HCT116 (cell line): ENCODE measurements around the gene DNM2. TPM values are rescaled to one million over a fixed set of nuclear protein-coding genes. Genes with fewer than 3 reads are reported as not detected.

ENCODE experiments used
- ATAC-seq: fragments of 200-7000 bp; cut with Tn5 transposase; 2 replicates; pipeline ENCODE4 v1.9.1; 2020; ENCODE audit warnings: mild to moderate bottlenecking, moderate library complexity
- BruUV-seq: library from RNA; stranded (reverse); fragments of 400-500 nt; replicated peaks from 2 replicates; lab custom pipeline; 2021; lab: Mats Ljungman, UMichigan
- CTCF ChIA-PET: fragments of 300-600 bp; sonication (Branson Sonifier 250); formaldehyde crosslinking; loops from one replicate; lab custom pipeline; 2021; ENCODE audit warnings: antibody characterized with exemption; lab: Charles Lee
- POLR2A ChIA-PET: fragments of 300-600, 350-600 bp; sonication (Branson Sonifier 250); formaldehyde crosslinking; loops from one replicate; lab custom pipeline; 2021; ENCODE audit warnings: antibody characterized with exemption; lab: Charles Lee
- RAD21 ChIA-PET, 2 experiments: fragments of 300-600 bp; sonication (Branson Sonifier 250); formaldehyde crosslinking; loops; one replicate each; lab custom pipeline; 2023; ENCODE audit warnings: low total read pairs in 2 of 2; ENCODE audit not compliant: uncharacterized antibody in 2 of 2, unreplicated experiment in 2 of 2, low non-redundant PET in 1 of 2; lab: Charles Lee
- DNase-seq: peaks from one replicate; pipeline ENCODE4 v3.0.0-alpha.2; 2010; ENCODE audit warnings: low read depth, low spot score
- H2AFZ ChIP-seq: fragments of 200-600 bp; shearing (Covaris generic), sonication (generic); 2 replicates; pipeline ENCODE4 v1.6.1; 2017; ENCODE audit warnings: low read depth, mixed run types, mixed read lengths, antibody characterized with exemption, low read length; ENCODE audit not compliant: poor library complexity, severe bottlenecking
- H3K27ac ChIP-seq: 2 replicates; pipeline ENCODE4 v1.5.1; 2012; ENCODE audit warnings: low read depth, low read length
- H3K27me3 ChIP-seq: fragments of 200-600 bp; sonication (generic); 2 replicates; pipeline ENCODE4 v1.6.1; 2016; ENCODE audit warnings: mixed run types, low read length, mixed read lengths; ENCODE audit not compliant: insufficient read depth
- H3K36me3 ChIP-seq, 2 experiments: fragments of 200-500 bp in 1 of 2; fragments of 200-600 bp in 1 of 2; sonication (Bioruptor generic) in 1 of 2; sonication (generic) in 1 of 2; 2 replicates each; pipeline versions ENCODE4 v1.5.1 to v1.6.1; 2014 to 2016; ENCODE audit warnings: low read length in 2 of 2, inconsistent platforms in 1 of 2, mixed read lengths in 1 of 2, mixed run types in 1 of 2; ENCODE audit not compliant: insufficient read depth in 2 of 2, control insufficient read depth in 1 of 2
- H3K4me1 ChIP-seq, 2 experiments: fragments of 200-600 bp in 1 of 2; sonication (generic) in 1 of 2; 2 replicates each; pipeline versions ENCODE4 v1.5.1 to v1.6.1; 2012 to 2017; ENCODE audit warnings: low read length in 2 of 2, inconsistent platforms in 1 of 2, mild to moderate bottlenecking in 1 of 2, mixed read lengths in 1 of 2, mixed run types in 1 of 2, moderate library complexity in 1 of 2; ENCODE audit not compliant: insufficient read depth in 2 of 2, control insufficient read depth in 1 of 2
- H3K4me2 ChIP-seq: fragments of 200-600 bp; sonication (generic); 2 replicates; pipeline ENCODE4 v1.6.1; 2017; ENCODE audit warnings: mixed run types, low read length, mixed read lengths
- H3K4me3 ChIP-seq, 2 experiments: fragments of 200-600 bp in 1 of 2; sonication (generic) in 1 of 2; replicated peaks in 1 of 2; 2 replicates each; pipeline ENCODE4 v1.5.1; 2011 to 2016; ENCODE audit warnings: low read length in 2 of 2, control low read depth in 1 of 2, low read depth in 1 of 2, mild to moderate bottlenecking in 1 of 2, mixed read lengths in 1 of 2, mixed run types in 1 of 2
- H3K79me2 ChIP-seq: fragments of 200-600 bp; sonication (generic); 2 replicates; pipeline ENCODE4 v1.6.1; 2017; ENCODE audit warnings: mild to moderate bottlenecking, mixed run types, low read length, moderate library complexity, mixed read lengths; ENCODE audit not compliant: insufficient read depth
- H3K9ac ChIP-seq: fragments of 200-600 bp; sonication (generic); 2 replicates; pipeline ENCODE4 v1.6.1; 2016; ENCODE audit warnings: low read length, mixed read lengths
- H3K9me2 ChIP-seq: fragments of 200-600 bp; sonication (generic), shearing (Covaris generic); 2 replicates; pipeline ENCODE4 v1.6.1; 2017; ENCODE audit warnings: mixed run types, mild to moderate bottlenecking, moderate library complexity; ENCODE audit not compliant: insufficient read depth
- H3K9me3 ChIP-seq, 2 experiments: fragments of 200-500 bp in 1 of 2; fragments of 200-600 bp in 1 of 2; sonication (Bioruptor generic) in 1 of 2; sonication (generic) in 1 of 2; 2 replicates each; pipeline ENCODE4 v1.6.1; 2014 to 2017; ENCODE audit warnings: low read length in 2 of 2, mixed read lengths in 2 of 2, inconsistent platforms in 1 of 2, low read depth in 1 of 2, mild to moderate bottlenecking in 1 of 2, mixed run types in 1 of 2, moderate library complexity in 1 of 2; ENCODE audit not compliant: control insufficient read depth in 1 of 2, insufficient read depth in 1 of 2
- H4K20me1 ChIP-seq: fragments of 200-600 bp; sonication (generic), shearing (Covaris generic); 2 replicates; pipeline ENCODE4 v1.6.1; 2017; ENCODE audit warnings: mixed run types, mild to moderate bottlenecking, moderate library complexity; ENCODE audit not compliant: insufficient read depth
- ATF3 ChIP-seq: IDR thresholded peaks from 2 replicates; pipeline ENCODE4 v1.6.1; 2012
- CTCF ChIP-seq, 3 experiments: fragments of 200-600 bp in 1 of 3; sonication (generic) in 1 of 3; IDR thresholded peaks in 2 of 3; conservative IDR thresholded peaks in 1 of 3; 2 replicates each; pipeline ENCODE4 v1.5.1; 2012 to 2017; ENCODE audit warnings: low read depth in 2 of 3, low read length in 2 of 3, antibody characterized with exemption in 1 of 3, borderline replicate concordance in 1 of 3, control low read depth in 1 of 3, mild to moderate bottlenecking in 1 of 3, mixed read lengths in 1 of 3, mixed run types in 1 of 3, moderate library complexity in 1 of 3; ENCODE audit not compliant: insufficient read depth in 1 of 3
- EGR1 ChIP-seq: IDR thresholded peaks from 2 replicates; pipeline ENCODE4 v1.6.1; 2012; ENCODE audit warnings: low read depth
- ELF1 ChIP-seq: IDR thresholded peaks from 2 replicates; pipeline ENCODE4 v1.6.1; 2012; ENCODE audit warnings: low read depth, borderline replicate concordance
- EZH2phosphoT487 ChIP-seq: fragments of 200-600 bp; IDR thresholded peaks from 2 replicates; pipeline ENCODE4 v1.6.1; 2018; ENCODE audit warnings: antibody characterized with exemption, borderline replicate concordance
- FOSL1 ChIP-seq: IDR thresholded peaks from 2 replicates; pipeline ENCODE4 v1.6.1; 2012; ENCODE audit warnings: low read depth
- JUND ChIP-seq: IDR thresholded peaks from 2 replicates; pipeline ENCODE4 v1.6.1; 2012
- MAX ChIP-seq: IDR thresholded peaks from 2 replicates; pipeline ENCODE4 v1.6.1; 2012
- POLR2A ChIP-seq: IDR thresholded peaks from 2 replicates; pipeline ENCODE4 v1.7.0; 2011; ENCODE audit warnings: borderline replicate concordance; ENCODE audit not compliant: insufficient read depth, insufficient read length; ENCODE audit errors: extremely low read depth
- POLR2AphosphoS5 ChIP-seq: IDR thresholded peaks from 2 replicates; pipeline ENCODE4 v1.6.1; 2011; ENCODE audit warnings: mild to moderate bottlenecking, low read depth, low read length, moderate library complexity
- RAD21 ChIP-seq: IDR thresholded peaks from 2 replicates; pipeline ENCODE4 v1.6.1; 2012; ENCODE audit warnings: low read depth, mild to moderate bottlenecking
- SIN3A ChIP-seq: IDR thresholded peaks from 2 replicates; pipeline ENCODE4 v1.6.1; 2012; ENCODE audit warnings: low read depth
- SP1 ChIP-seq: IDR thresholded peaks from 2 replicates; pipeline ENCODE4 v1.6.1; 2012; ENCODE audit warnings: low read depth
- SRF ChIP-seq: IDR thresholded peaks from 2 replicates; pipeline ENCODE4 v1.6.1; 2012; ENCODE audit warnings: low read depth
- TCF7L2 ChIP-seq: IDR thresholded peaks from 2 replicates; pipeline ENCODE4 v1.7.0; 2011; ENCODE audit warnings: borderline replicate concordance, inconsistent platforms; ENCODE audit not compliant: insufficient read depth, insufficient read length; ENCODE audit errors: extremely low read depth
- YY1 ChIP-seq: IDR thresholded peaks from 2 replicates; pipeline ENCODE4 v1.6.1; 2011; ENCODE audit warnings: low read length, low read depth, moderate library complexity, mild to moderate bottlenecking; ENCODE audit not compliant: insufficient replicate concordance; ENCODE audit errors: extremely low read depth
- ZFX ChIP-seq: fragments of 450-650 bp; IDR thresholded peaks from 2 replicates; pipeline ENCODE4 v1.6.1; 2017
- intact Hi-C: fragments of 100-400 bp; cut with micrococcal nuclease; formaldehyde crosslinking; loops from 2 replicates; pipeline ENCODE4 v1.10.0; 2022
- total RNA-seq: library from RNA; stranded (reverse); gene quantifications from one replicate; pipeline ENCODE4 v1.2.1, GENCODE V29; 2021; ENCODE audit not compliant: unreplicated experiment
- TF ChIP-seq, protein P1 (sequence below): IDR thresholded peaks from 2 replicates; pipeline ENCODE4 v1.6.1; 2012; ENCODE audit warnings: low read depth
- TF ChIP-seq, protein P2 (sequence below): IDR thresholded peaks from 2 replicates; pipeline ENCODE4 v1.6.1; 2011; ENCODE audit warnings: mild to moderate bottlenecking, low read length, moderate library complexity; ENCODE audit not compliant: insufficient replicate concordance; ENCODE audit errors: extremely low read depth

The DNM2 gene
- total RNA-seq, 1 experiment from 2014 or later = 183 TPM

DNA sequence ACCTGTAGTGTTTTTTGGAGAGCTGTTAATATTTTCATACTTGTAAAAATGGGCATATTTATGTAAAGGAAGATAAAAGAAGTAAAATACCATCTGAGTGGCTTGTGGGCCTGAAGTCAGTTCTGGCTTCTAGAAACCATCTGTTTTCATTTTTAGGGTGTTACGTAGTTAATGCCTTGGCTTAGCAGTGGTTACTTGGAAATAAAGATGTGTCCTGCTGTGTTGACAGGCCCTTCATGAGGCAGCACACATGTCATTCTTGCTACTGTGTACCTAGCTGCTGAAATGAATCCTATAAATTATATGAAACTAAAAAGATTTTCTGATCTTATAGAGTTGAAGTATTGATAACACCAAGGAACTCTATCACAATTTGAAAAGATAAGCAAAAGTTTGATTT lies 47.7 kb upstream of the DNM2 start:
- Histone ChIP-seq H3K4me1 (no peaks in the 10 kb centered on the region), H3K9ac (no peak overlapping the region), H3K27me3 (no peaks in the 10 kb centered on the region), H3K4me2 (no peak overlapping the region), H3K79me2 (peaks cover 100% of the 10 kb centered on the region), H3K36me3 (peaks cover 30 to 45% of the 10 kb centered on the region in 2 experiments), H3K4me3 (no peak overlapping the region), H3K9me3 (no peaks in the 10 kb centered on the region), H3K9me2 (no peaks in the 10 kb centered on the region), H3K27ac (no peak overlapping the region), H4K20me1 (peaks cover 36% of the 10 kb centered on the region; the same call in 1 of the 2 replicates), H2AFZ (no peak overlapping the region)
- no peak for DNase-seq
- no TSS peak for BruUV-seq
- CTCF ChIA-PET = no interaction called here
- ATAC-seq = no peak
- intact Hi-C loops = no loop called here
- POLR2A ChIA-PET = no interaction called here
- TF ChIP-seq SP1 = no peak
- no peak for TF ChIP-seq POLR2A
- no peak for TF ChIP-seq JUND
- TF ChIP-seq SRF = no peak
- no peak for TF ChIP-seq TCF7L2
- no peak for TF ChIP-seq POLR2AphosphoS5
- no peak for TF ChIP-seq EZH2phosphoT487
- no peak for TF ChIP-seq ZFX
- no peak for TF ChIP-seq MAX
- TF ChIP-seq, protein P1, sequence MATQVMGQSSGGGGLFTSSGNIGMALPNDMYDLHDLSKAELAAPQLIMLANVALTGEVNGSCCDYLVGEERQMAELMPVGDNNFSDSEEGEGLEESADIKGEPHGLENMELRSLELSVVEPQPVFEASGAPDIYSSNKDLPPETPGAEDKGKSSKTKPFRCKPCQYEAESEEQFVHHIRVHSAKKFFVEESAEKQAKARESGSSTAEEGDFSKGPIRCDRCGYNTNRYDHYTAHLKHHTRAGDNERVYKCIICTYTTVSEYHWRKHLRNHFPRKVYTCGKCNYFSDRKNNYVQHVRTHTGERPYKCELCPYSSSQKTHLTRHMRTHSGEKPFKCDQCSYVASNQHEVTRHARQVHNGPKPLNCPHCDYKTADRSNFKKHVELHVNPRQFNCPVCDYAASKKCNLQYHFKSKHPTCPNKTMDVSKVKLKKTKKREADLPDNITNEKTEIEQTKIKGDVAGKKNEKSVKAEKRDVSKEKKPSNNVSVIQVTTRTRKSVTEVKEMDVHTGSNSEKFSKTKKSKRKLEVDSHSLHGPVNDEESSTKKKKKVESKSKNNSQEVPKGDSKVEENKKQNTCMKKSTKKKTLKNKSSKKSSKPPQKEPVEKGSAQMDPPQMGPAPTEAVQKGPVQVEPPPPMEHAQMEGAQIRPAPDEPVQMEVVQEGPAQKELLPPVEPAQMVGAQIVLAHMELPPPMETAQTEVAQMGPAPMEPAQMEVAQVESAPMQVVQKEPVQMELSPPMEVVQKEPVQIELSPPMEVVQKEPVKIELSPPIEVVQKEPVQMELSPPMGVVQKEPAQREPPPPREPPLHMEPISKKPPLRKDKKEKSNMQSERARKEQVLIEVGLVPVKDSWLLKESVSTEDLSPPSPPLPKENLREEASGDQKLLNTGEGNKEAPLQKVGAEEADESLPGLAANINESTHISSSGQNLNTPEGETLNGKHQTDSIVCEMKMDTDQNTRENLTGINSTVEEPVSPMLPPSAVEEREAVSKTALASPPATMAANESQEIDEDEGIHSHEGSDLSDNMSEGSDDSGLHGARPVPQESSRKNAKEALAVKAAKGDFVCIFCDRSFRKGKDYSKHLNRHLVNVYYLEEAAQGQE = no peak
- TF ChIP-seq, protein P2, sequence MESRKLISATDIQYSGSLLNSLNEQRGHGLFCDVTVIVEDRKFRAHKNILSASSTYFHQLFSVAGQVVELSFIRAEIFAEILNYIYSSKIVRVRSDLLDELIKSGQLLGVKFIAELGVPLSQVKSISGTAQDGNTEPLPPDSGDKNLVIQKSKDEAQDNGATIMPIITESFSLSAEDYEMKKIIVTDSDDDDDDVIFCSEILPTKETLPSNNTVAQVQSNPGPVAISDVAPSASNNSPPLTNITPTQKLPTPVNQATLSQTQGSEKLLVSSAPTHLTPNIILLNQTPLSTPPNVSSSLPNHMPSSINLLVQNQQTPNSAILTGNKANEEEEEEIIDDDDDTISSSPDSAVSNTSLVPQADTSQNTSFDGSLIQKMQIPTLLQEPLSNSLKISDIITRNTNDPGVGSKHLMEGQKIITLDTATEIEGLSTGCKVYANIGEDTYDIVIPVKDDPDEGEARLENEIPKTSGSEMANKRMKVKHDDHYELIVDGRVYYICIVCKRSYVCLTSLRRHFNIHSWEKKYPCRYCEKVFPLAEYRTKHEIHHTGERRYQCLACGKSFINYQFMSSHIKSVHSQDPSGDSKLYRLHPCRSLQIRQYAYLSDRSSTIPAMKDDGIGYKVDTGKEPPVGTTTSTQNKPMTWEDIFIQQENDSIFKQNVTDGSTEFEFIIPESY = no peak
- TF ChIP-seq YY1 = no peak
- no peak for TF ChIP-seq CTCF (IDR thresholded peaks at IDR 0.05 in 2 of 3, conservative IDR thresholded peaks at IDR 0.05 in 1 of 3; ENCODE audit: borderline replicate concordance in 1 of 3, insufficient read depth in 1 of 3, low read depth in 2 of 3, low read length in 2 of 3)
- TF ChIP-seq ATF3 = no peak
- no peak for TF ChIP-seq EGR1
- TF ChIP-seq FOSL1 = no peak
- TF ChIP-seq SIN3A = no peak
- TF ChIP-seq RAD21 = no peak
- no peak for TF ChIP-seq ELF1
- RAD21 ChIA-PET = no interaction called here
